T-helper 1 cell (primary cell): ENCODE results near the gene C2orf69.

Source experiments
- DNase-seq, 5 donors: peaks; one replicate each; pipeline ENCODE4 v3.0.0-alpha.2; 2012 to 2020

Gene C2orf69

DNA sequence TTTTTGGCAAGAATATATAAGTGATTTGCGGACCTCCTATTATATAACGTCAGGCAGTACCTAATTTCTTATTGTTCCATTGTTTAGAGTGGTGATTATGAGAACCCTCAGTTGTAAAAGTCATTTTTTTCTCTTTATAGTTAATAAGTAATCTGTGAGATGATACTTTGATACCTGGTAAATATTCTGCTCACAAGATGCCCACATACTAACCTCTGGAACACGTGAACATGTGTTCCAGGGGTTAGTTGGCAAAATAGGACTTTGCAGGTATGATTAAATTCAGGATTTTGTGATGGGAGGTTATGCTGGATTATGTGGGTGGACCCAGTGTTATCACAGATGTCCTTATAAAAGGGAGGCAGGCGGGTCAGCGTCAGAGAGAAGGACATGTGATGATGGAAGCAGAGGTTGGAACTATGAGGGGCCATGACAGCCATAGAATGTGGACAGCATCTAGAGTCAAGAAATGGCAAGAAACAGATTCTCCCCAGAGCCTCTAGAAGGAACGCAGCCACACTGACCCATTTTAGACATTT lies 61.1 kb downstream of the C2orf69 start:
- DNase-seq, result no peak

DNA sequence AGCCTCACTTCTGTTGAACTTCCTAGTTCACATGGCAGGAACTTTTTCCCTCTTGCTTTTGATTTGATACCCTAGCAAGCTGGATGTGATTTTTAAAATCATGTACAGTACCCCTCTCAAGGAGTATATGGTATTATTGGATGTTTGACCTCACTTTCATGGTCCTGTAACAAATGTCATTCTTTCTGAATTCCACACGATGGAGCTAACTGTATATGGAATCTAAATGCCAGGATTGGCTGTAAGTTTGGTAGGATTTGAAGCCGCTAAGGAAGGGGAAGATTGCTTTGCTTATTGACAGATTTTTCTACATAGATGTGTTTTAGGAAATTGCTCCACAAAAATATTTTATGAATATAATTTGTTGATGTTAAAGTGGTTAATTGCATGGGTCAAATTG lies 62.6 kb downstream of the C2orf69 start:
- DNase-seq, result no peak

DNA sequence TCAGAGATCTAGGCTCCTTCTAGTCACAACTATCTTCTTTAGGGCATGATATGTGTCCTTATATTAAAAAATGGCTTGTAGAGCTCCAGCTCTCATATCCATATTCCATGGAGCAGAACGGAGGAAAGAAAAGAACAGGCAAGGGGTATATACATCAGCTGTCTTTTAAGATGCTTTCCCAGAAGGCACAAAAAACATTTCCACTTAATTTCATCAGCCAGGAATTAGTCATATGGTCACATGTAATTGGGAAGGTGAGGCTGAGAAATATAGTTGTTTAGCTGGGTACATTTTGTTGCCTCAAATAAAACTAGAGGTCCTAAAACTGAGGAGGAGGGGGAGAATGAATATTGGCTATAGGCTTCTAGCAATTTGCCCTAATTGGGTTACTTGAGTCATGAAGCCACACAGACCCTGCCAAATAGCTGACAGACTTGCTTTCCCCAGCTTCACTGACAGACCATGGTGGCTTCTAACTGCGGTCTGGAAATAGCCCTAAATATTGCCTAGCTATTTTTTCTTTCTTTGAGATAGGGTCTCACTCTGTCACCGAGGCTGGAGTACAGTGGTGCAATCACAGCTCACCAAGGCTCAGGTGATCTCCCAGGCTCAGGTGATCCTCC lies 64.3 kb downstream of the C2orf69 start:
- no peak for DNase-seq
